Activated CD8-positive, alpha-beta memory T cell treated with anti-CD3 and anti-CD28 coated beads for 48 hours (primary cell): ENCODE measurements around the gene DOK3.

Source experiments
- DNase-seq, 3 experiments: peaks; one replicate each; pipeline ENCODE4 v3.0.0-alpha.2; 2020; ENCODE audit warnings: low read depth in 2 of 3, low spot score in 2 of 3

DOK3 gene

GRCh38 chr5:177509381-177509951 is at the start of gene DOK3:
Gene DOK3 (minus strand): TSS chr5:177509826. CDS start chr5:177509540, 286 bp downstream.
- DNase-seq, result no peak

- no peak for DNase-seq
Measured at GRCh38 chr5:177557796-177558195, 48.2 kb upstream of the DOK3 start.

GRCh38 chr5:177557041-177557647 is 47.5 kb upstream of the DOK3 start:
- DNase-seq, result no peak

GRCh38 chr5:177555665-177556064 is 46.0 kb upstream of the DOK3 start:
- DNase-seq, result no peak

GRCh38 chr5:177555228-177555627 is 45.6 kb upstream of the DOK3 start:
- no peak for DNase-seq

GRCh38 chr5:177554474-177555111 is 45.0 kb upstream of the DOK3 start, which contains the start of gene FAM193B:
Gene FAM193B (minus strand): TSS chr5:177554563. CDS start chr5:177554458, 105 bp downstream.
- peak; percentile 81 to 91 (median 90) for DNase-seq

- peak in 2 of 3 experiments; percentile 8 to 29 for DNase-seq
Measured at GRCh38 chr5:177553671-177554429, 44.2 kb upstream of the DOK3 start.

GRCh38 chr5:177552839-177553455 is 43.3 kb upstream of the DOK3 start:
- no peak for DNase-seq

- DNase-seq, result no peak
Measured at GRCh38 chr5:177550122-177550521, 40.5 kb upstream of the DOK3 start.

GRCh38 chr5:177548495-177548894 is 38.9 kb upstream of the DOK3 start:
- DNase-seq, result no peak

- no peak for DNase-seq
Measured at GRCh38 chr5:177547736-177548135, 38.1 kb upstream of the DOK3 start.

- no peak for DNase-seq
Measured at GRCh38 chr5:177546258-177546741, 36.7 kb upstream of the DOK3 start.

- DNase-seq, result no peak
Measured at GRCh38 chr5:177545487-177546257, 36.0 kb upstream of the DOK3 start.

GRCh38 chr5:177542816-177543465 is 33.3 kb upstream of the DOK3 start:
- no peak for DNase-seq

GRCh38 chr5:177540438-177540837 is 30.8 kb upstream of the DOK3 start:
- DNase-seq, result no peak

- DNase-seq, result no peak
Measured at GRCh38 chr5:177539411-177539810, 29.8 kb upstream of the DOK3 start.

GRCh38 chr5:177538876-177539275 is 29.2 kb upstream of the DOK3 start:
- no peak for DNase-seq

GRCh38 chr5:177537389-177538361 is 28.0 kb upstream of the DOK3 start:
- DNase-seq, result no peak

- DNase-seq, result no peak
Measured at GRCh38 chr5:177536386-177536785, 26.8 kb upstream of the DOK3 start.
